ENCODE results near the gene SAMSN1.

DNA sequence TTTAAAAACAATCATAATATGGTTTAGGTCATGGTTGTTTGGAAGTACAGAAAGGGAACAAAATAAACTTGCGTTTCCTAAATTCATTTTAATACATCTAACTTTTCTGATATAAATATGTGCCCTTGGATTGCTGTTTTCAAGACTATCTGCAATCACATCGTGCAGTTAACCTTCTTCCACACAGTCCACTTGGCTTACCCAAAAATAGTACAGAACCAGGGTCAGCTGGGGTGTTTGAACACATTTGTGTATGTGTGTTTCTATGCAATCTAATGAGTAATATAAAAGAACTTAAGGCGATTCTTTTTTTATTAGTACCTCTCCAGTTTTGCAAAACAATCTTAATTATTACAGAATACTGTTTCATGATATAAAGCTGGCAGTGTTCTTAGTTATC, 19.9 kb downstream of the SAMSN1 start:
- TF ChIP-seq POLR2A (IDR thresholded peaks at IDR 0.05; ENCODE audit: extremely low read depth, insufficient read length) = no peak
- TF ChIP-seq, protein P1, sequence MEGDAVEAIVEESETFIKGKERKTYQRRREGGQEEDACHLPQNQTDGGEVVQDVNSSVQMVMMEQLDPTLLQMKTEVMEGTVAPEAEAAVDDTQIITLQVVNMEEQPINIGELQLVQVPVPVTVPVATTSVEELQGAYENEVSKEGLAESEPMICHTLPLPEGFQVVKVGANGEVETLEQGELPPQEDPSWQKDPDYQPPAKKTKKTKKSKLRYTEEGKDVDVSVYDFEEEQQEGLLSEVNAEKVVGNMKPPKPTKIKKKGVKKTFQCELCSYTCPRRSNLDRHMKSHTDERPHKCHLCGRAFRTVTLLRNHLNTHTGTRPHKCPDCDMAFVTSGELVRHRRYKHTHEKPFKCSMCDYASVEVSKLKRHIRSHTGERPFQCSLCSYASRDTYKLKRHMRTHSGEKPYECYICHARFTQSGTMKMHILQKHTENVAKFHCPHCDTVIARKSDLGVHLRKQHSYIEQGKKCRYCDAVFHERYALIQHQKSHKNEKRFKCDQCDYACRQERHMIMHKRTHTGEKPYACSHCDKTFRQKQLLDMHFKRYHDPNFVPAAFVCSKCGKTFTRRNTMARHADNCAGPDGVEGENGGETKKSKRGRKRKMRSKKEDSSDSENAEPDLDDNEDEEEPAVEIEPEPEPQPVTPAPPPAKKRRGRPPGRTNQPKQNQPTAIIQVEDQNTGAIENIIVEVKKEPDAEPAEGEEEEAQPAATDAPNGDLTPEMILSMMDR (IDR thresholded peaks at IDR 0.05; ENCODE audit: low read depth, low read length) = no peak
- TF ChIP-seq, protein P2, sequence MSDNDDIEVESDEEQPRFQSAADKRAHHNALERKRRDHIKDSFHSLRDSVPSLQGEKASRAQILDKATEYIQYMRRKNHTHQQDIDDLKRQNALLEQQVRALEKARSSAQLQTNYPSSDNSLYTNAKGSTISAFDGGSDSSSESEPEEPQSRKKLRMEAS (IDR thresholded peaks at IDR 0.05; ENCODE audit: low read depth, low read length) = no peak

Measured in NB4 (cell line).